SK-N-SH (cell line): ENCODE measurements around the gene NTNG2. TPM values are rescaled to one million over a fixed set of nuclear protein-coding genes. Genes with fewer than 3 reads are reported as not detected.
A peak's percentile ranks its signal among the peaks of the same experiment; 100 is the strongest.

Experiments used
- CTCF ChIA-PET: fragments of 300-600, 350-600 bp; formaldehyde crosslinking; extraction: SDS; loops from one replicate; lab custom pipeline; 2021; lab: Yijun Ruan, JAX
- POLR2A ChIA-PET: fragments of 350-600 bp; sonication (Branson Sonifier 250); formaldehyde crosslinking; extraction: SDS; loops from one replicate; lab custom pipeline; 2020; ENCODE audit warnings: antibody characterized with exemption, inconsistent platforms; lab: Yijun Ruan, JAX
- DNase-seq: peaks from one replicate; pipeline ENCODE4 v3.0.0; 2012
- H2AFZ ChIP-seq: fragments of 200-600 bp; sonication (generic); 2 replicates; pipeline ENCODE4 v1.8.1; 2016; ENCODE audit warnings: antibody characterized with exemption, mild to moderate bottlenecking, low read depth
- H3F3A ChIP-seq: fragments of 200-600 bp; sonication (generic); replicated peaks from 2 replicates; pipeline ENCODE3; 2016; ENCODE audit warnings: antibody characterized with exemption, mild to moderate bottlenecking; ENCODE audit not compliant: insufficient read depth
- H3K27ac ChIP-seq, 2 experiments: fragments of 200-500 bp in 1 of 2; fragments of 200-600 bp in 1 of 2; sonication (Bioruptor generic) in 1 of 2; sonication (generic), shearing (Covaris generic) in 1 of 2; 2 replicates each; pipeline versions ENCODE4 v1.5.1 to v1.6.1; 2014 to 2016; ENCODE audit warnings: low read depth in 2 of 2, inconsistent platforms in 1 of 2, low read length in 1 of 2, mild to moderate bottlenecking in 1 of 2, mixed read lengths in 1 of 2
- H3K27me3 ChIP-seq: fragments of 200-600 bp; sonication (generic), shearing (Covaris generic); 2 replicates; pipeline ENCODE4 v1.6.1; 2016; ENCODE audit warnings: mixed run types; ENCODE audit not compliant: insufficient read depth
- H3K36me3 ChIP-seq, 2 experiments: fragments of 200-500 bp in 1 of 2; fragments of 200-600 bp in 1 of 2; sonication (Bioruptor generic) in 1 of 2; sonication (generic) in 1 of 2; replicated peaks in 1 of 2; 2 replicates each; pipeline versions ENCODE3 to v1.5.1; 2014 to 2016; ENCODE audit warnings: low read length in 1 of 2, mild to moderate bottlenecking in 1 of 2; ENCODE audit not compliant: insufficient read depth in 2 of 2, control insufficient read depth in 1 of 2
- H3K4me1 ChIP-seq, 2 experiments: fragments of 200-500 bp in 1 of 2; fragments of 200-600 bp in 1 of 2; sonication (Bioruptor generic) in 1 of 2; sonication (generic), shearing (Covaris generic) in 1 of 2; 2 replicates each; pipeline versions ENCODE4 v1.5.1 to v1.6.1; 2014 to 2016; ENCODE audit warnings: low read depth in 1 of 2, low read length in 1 of 2, mixed run types in 1 of 2; ENCODE audit not compliant: insufficient read depth in 2 of 2, control insufficient read depth in 1 of 2
- H3K4me2 ChIP-seq: fragments of 200-600 bp; sonication (generic), shearing (Covaris generic); 2 replicates; pipeline ENCODE4 v1.6.1; 2017; ENCODE audit warnings: mixed run types
- H3K4me3 ChIP-seq, 2 experiments: fragments of 200-500 bp in 1 of 2; fragments of 200-600 bp in 1 of 2; sonication (Bioruptor generic) in 1 of 2; sonication (generic), shearing (Covaris generic) in 1 of 2; 2 replicates each; pipeline versions ENCODE4 v1.5.1 to v1.8.1; 2014 to 2016; ENCODE audit warnings: low read depth in 2 of 2, inconsistent platforms in 1 of 2, low read length in 1 of 2, mild to moderate bottlenecking in 1 of 2, mixed read lengths in 1 of 2, moderate library complexity in 1 of 2
- H3K79me2 ChIP-seq: fragments of 200-600 bp; sonication (generic); 2 replicates; pipeline ENCODE4 v1.8.1; 2017; ENCODE audit warnings: mild to moderate bottlenecking; ENCODE audit not compliant: insufficient read depth
- H3K9ac ChIP-seq: fragments of 200-600 bp; sonication (generic); 2 replicates; pipeline ENCODE4 v1.6.1; 2017; ENCODE audit warnings: mixed run types
- H3K9me2 ChIP-seq: fragments of 200-600 bp; sonication (generic); 2 replicates; pipeline ENCODE4 v1.6.1; 2017; ENCODE audit warnings: mixed run types
- H3K9me3 ChIP-seq: fragments of 200-600 bp; sonication (generic); 2 replicates; pipeline ENCODE4 v1.6.1; 2017; ENCODE audit warnings: mixed run types, mild to moderate bottlenecking, moderate library complexity
- H4K20me1 ChIP-seq: fragments of 200-600 bp; sonication (generic); 2 replicates; pipeline ENCODE4 v1.6.1; 2017; ENCODE audit warnings: mild to moderate bottlenecking, mixed run types; ENCODE audit not compliant: insufficient read depth
- CTCF ChIP-seq: fragments of 200-600 bp; sonication (generic); IDR thresholded peaks from 2 replicates; pipeline ENCODE4 v1.6.1; 2017; ENCODE audit warnings: antibody characterized with exemption, mild to moderate bottlenecking, moderate library complexity
- EP300 ChIP-seq, 2 experiments: IDR thresholded peaks; 2 replicates each; pipeline versions ENCODE4 v1.4.0 to v1.6.1; 2012; ENCODE audit warnings: borderline replicate concordance in 1 of 2, low read depth in 1 of 2, low read length in 1 of 2
- EZH2phosphoT487 ChIP-seq: fragments of 200-600 bp; sonication (generic); IDR thresholded peaks from 2 replicates; pipeline ENCODE4 v1.6.1; 2017; ENCODE audit warnings: low read depth, mixed run types, mild to moderate bottlenecking, antibody characterized with exemption, moderate library complexity, borderline replicate concordance
- FOSL2 ChIP-seq: IDR thresholded peaks from 2 replicates; pipeline ENCODE4 v1.4.0; 2012; ENCODE audit warnings: low read depth, mild to moderate bottlenecking, moderate library complexity, borderline replicate concordance
- FOXJ3 ChIP-seq: sonication (generic); formaldehyde crosslinking; IDR thresholded peaks from 2 replicates; pipeline ENCODE4 v1.5.1; 2020; ENCODE audit warnings: mild to moderate bottlenecking, missing genetic modification reagents
- GABPA ChIP-seq: IDR thresholded peaks from 2 replicates; pipeline ENCODE4 v1.4.0; 2012; ENCODE audit warnings: low read depth, mild to moderate bottlenecking
- IRF3 ChIP-seq: fragments of 150-350 bp; IDR thresholded peaks from 2 replicates; pipeline ENCODE4 v1.6.1; 2016; ENCODE audit warnings: mild to moderate bottlenecking, low read depth, low read length
- TCF12 ChIP-seq: IDR thresholded peaks from 2 replicates; pipeline ENCODE4 v1.4.0; 2012
- USF1 ChIP-seq: IDR thresholded peaks from 2 replicates; pipeline ENCODE4 v1.4.0; 2012; ENCODE audit warnings: low read depth, borderline replicate concordance
- USF2 ChIP-seq: fragments of 150-350 bp; IDR thresholded peaks from 2 replicates; pipeline ENCODE4 v1.6.1; 2017; ENCODE audit warnings: antibody characterized with exemption, low read length, low read depth, borderline replicate concordance
- YY1 ChIP-seq: IDR thresholded peaks from 2 replicates; pipeline ENCODE4 v1.4.0; 2012; ENCODE audit warnings: low read depth, mild to moderate bottlenecking
- WGBS: methylation state at CpG from one replicate; pipeline ENCODE4 v1.1.6; 2017; ENCODE audit warnings: low lambda C conversion rate; 5-methylcytosine and 5-hydroxymethylcytosine counted together
- polyA plus RNA-seq, 3 experiments: library from polyadenylated mRNA; depleted of rRNA; stranded (reverse); fragments of >200 nt; gene quantifications; 2 replicates each; pipeline ENCODE4 v1.2.3, GENCODE V29; 2012

The NTNG2 gene
- polyA plus RNA-seq, 1 of the 3 experiments (the other 2 are of a cell fraction) = 6.1 TPM

GRCh38 chr9:132144708-132145365, 17.0 kb upstream of the NTNG2 start:
- H3K27ac ChIP-seq = no peak overlapping the region
- ChIA-PET POLR2A (no interaction called here), CTCF (interaction anchor here (0.6 to 3.1 kb wide), 2 partner anchors 18 kb away, joined by 3 to 9 read pairs; partner anchors contain the start of gene NTNG2)
- H3K27me3 ChIP-seq = peaks cover 19% of the 10 kb centered on the region; the same call in 1 of the 2 replicates
- DNase-seq = no peak
- no peaks in the 10 kb centered on the region for H4K20me1 ChIP-seq
- TF ChIP-seq EZH2phosphoT487 = no peak
- TF ChIP-seq CTCF = no peak
- TF ChIP-seq YY1 = no peak
- peak; percentile 48; the same call in 1 of the 2 replicates for TF ChIP-seq USF1
- TF ChIP-seq IRF3 = no peak
- TF ChIP-seq EP300 (IDR thresholded peaks at IDR 0.05; ENCODE audit: borderline replicate concordance in 1 of 2, low read depth in 1 of 2, low read length in 1 of 2) = no peak
- TF ChIP-seq FOXJ3 (CRISPR knock-in tag) = no peak
- no peak for TF ChIP-seq TCF12
- TF ChIP-seq FOSL2 = peak; percentile 21; the same call in 1 of the 2 replicates
- no peaks in the 10 kb centered on the region for H3K79me2 ChIP-seq
- H3K9me3 ChIP-seq = no peaks in the 10 kb centered on the region
- H3K9ac ChIP-seq = no peak overlapping the region
- peaks cover 0 to 12% of the 10 kb centered on the region in 2 experiments; a peak in 1 of 4 replicates for H3K4me1 ChIP-seq
- H3K36me3 ChIP-seq = no peaks in the 10 kb centered on the region
- H3K9me2 ChIP-seq = no peaks in the 10 kb centered on the region
- no peaks in the 10 kb centered on the region for H3F3A ChIP-seq
- WGBS = 62% methylated on average over 10 of the region's 10 CpGs
- H2AFZ ChIP-seq = no peak overlapping the region
- no peak overlapping the region for H3K4me3 ChIP-seq
- H3K4me2 ChIP-seq = no peak overlapping the region

- Histone ChIP-seq H3K79me2 (no peaks in the 10 kb centered on the region), H3K4me1 (peaks cover 0 to 12% of the 10 kb centered on the region in 2 experiments; a peak in 1 of 4 replicates), H3F3A (no peaks in the 10 kb centered on the region), H2AFZ (no peak overlapping the region), H3K36me3 (no peaks in the 10 kb centered on the region), H3K9me3 (no peaks in the 10 kb centered on the region), H3K4me3 (no peak overlapping the region), H3K9ac (no peak overlapping the region), H3K27me3 (peaks cover 11% of the 10 kb centered on the region; the same call in 1 of the 2 replicates), H3K4me2 (no peak overlapping the region), H3K9me2 (no peaks in the 10 kb centered on the region), H4K20me1 (no peaks in the 10 kb centered on the region), H3K27ac (no peak overlapping the region)
- DNase-seq = no peak
- CTCF ChIA-PET = no interaction called here
- POLR2A ChIA-PET = no interaction called here
- TF ChIP-seq IRF3 (no peak), USF2 (no peak), TCF12 (no peak), GABPA (no peak), USF1 (no peak)
- WGBS = 87% methylated on average over 4 of the region's 12 CpGs
Measured at GRCh38 chr9:132146039-132146438, 15.8 kb upstream of the NTNG2 start.
